Omental fat pad (tissue), 4 donors: ENCODE measurements around the gene AVEN. TPM values are rescaled to one million over a fixed set of nuclear protein-coding genes. Genes with fewer than 3 reads are reported as not detected.
"Not testable (repeated sequence)": the region's sequence is repeated elsewhere in the genome, so short reads cannot be mapped to it uniquely, and the experiment has no call there.

ENCODE experiments used
- ATAC-seq: fragments of 150-250 bp; one replicate; pipeline ENCODE4 v1.9.1; 2016; ENCODE audit warnings: mild to moderate bottlenecking, moderate library complexity; ENCODE audit not compliant: low FRiP score
- DNase-seq: peaks from one replicate; pipeline ENCODE4 v3.0.0-alpha.2; 2019; ENCODE audit warnings: low spot score
- CTCF ChIP-seq, 3 donors: fragments of 450-650 bp; IDR thresholded peaks; one replicate each; pipeline ENCODE4 v1.5.1; 2016 to 2017; ENCODE audit warnings: antibody characterized with exemption in 3 of 3, mild to moderate bottlenecking in 3 of 3, moderate library complexity in 2 of 3
- total RNA-seq, 4 donors: library from RNA; depleted of rRNA; stranded (reverse); fragments of >200 nt; gene quantifications; one replicate each; pipeline ENCODE4 v1.1.0, GENCODE V29; 2016

Gene AVEN
- total RNA-seq, 4 donors from 2014 or later = 11.4 to 15.6 (median 14.6) TPM

GRCh38 chr15:34054081-34054707, 15.2 kb upstream of the AVEN start:
- ATAC-seq (no peak), DNase-seq (no peak)
- TF ChIP-seq CTCF (IDR thresholded peaks at IDR 0.05) = no peak

GRCh38 chr15:34050385-34050784, 11.4 kb upstream of the AVEN start:
- DNase-seq, ATAC-seq: not testable (repeated sequence)

GRCh38 chr15:34049112-34049511, 10.1 kb upstream of the AVEN start:
- DNase-seq = no peak
- TF ChIP-seq CTCF (IDR thresholded peaks at IDR 0.05) = no peak
- ATAC-seq = no peak

GRCh38 chr15:34047893-34048775, 9.1 kb upstream of the AVEN start:
- no peak for DNase-seq
- ATAC-seq = no peak
- no peak for TF ChIP-seq CTCF (IDR thresholded peaks at IDR 0.05)

- no peak for TF ChIP-seq CTCF (IDR thresholded peaks at IDR 0.05)
Measured at GRCh38 chr15:34046471-34047145, 7.6 kb upstream of the AVEN start.

GRCh38 chr15:34043813-34044212, 4.8 kb upstream of the AVEN start:
- TF ChIP-seq CTCF (IDR thresholded peaks at IDR 0.05) = no peak
- DNase-seq (no peak), ATAC-seq (no peak)

More at GRCh38 chr15:34046471-34047145, 7.6 kb upstream of the AVEN start:
- ATAC-seq (no peak), DNase-seq (no peak)

GRCh38 chr15:34043391-34043790, 4.4 kb upstream of the AVEN start:
- DNase-seq (no peak), ATAC-seq (no peak)
- TF ChIP-seq CTCF (IDR thresholded peaks at IDR 0.05) = no peak
